ENCODE measurements around the gene TTBK1. TPM values are rescaled to one million over a fixed set of nuclear protein-coding genes. Genes with fewer than 3 reads are reported as not detected.
A peak's percentile ranks its signal among the peaks of the same experiment; 100 is the strongest.

The TTBK1 gene
- total RNA-seq, 1 experiment from 2014 or later, result not detected

- no TSS peak for BruUV-seq (replicated peaks)
- ChIA-PET POLR2A (ENCODE audit: low non-redundant PET) (no interaction called here), CTCF (interaction anchor here (0.6 to 1.9 kb wide), 3 partner anchors 35 to 324 kb away, joined by 3 to 6 read pairs (median 4); partner anchors contain the start of gene ZNF318)
- Histone ChIP-seq H3K36me3 (ENCODE audit: insufficient read depth, low read length, poor library complexity, severe bottlenecking) (peaks cover 12% of the 10 kb centered on the region), H3K4me3 (ENCODE audit: low read depth, low read length, poor library complexity, severe bottlenecking) (no peak overlapping the region), H3K27ac (ENCODE audit: low read depth, low read length, poor library complexity, severe bottlenecking) (no peak overlapping the region), H3K9me3 (ENCODE audit: low read depth, low read length, poor library complexity, severe bottlenecking) (no peaks in the 10 kb centered on the region), H3K4me1 (ENCODE audit: insufficient read depth, low read length, poor library complexity, severe bottlenecking) (no peaks in the 10 kb centered on the region), H3K27me3 (replicated peaks; ENCODE audit: insufficient read depth, low read depth, low read length, poor library complexity) (no peaks in the 10 kb centered on the region)
- no peak for TF ChIP-seq EZH2 (IDR thresholded peaks at IDR 0.05; ENCODE audit: borderline replicate concordance, low read depth, low read length, poor library complexity, severe bottlenecking)
- peak; percentile 69 for TF ChIP-seq CTCF (conservative IDR thresholded peaks at IDR 0.05; ENCODE audit: low read depth, low read length)
- intact Hi-C loops (cut with micrococcal nuclease; ENCODE audit: unreplicated experiment), result loop anchor here (1.0 to 5.0 kb wide), 2 partner anchors 72 to 433 kb away; no protein-coding TSS in a partner anchor
- peak; percentile 78 for DNase-seq (ENCODE audit: low spot score)
Measured at GRCh38 chr6:43334466-43335095, 91.3 kb downstream of the TTBK1 start.

- ChIA-PET CTCF (interaction anchor here (0.5 to 1.9 kb wide), 3 partner anchors 72 to 195 kb away, joined by 3 to 6 read pairs (median 5); no protein-coding TSS in a partner anchor), POLR2A (ENCODE audit: low non-redundant PET) (no interaction called here)
- no peaks in the 10 kb centered on the region for H3K9me3 ChIP-seq (ENCODE audit: low read depth, low read length, poor library complexity, severe bottlenecking)
- peaks cover 21% of the 10 kb centered on the region for H3K36me3 ChIP-seq (ENCODE audit: insufficient read depth, low read length, poor library complexity, severe bottlenecking)
- H3K27ac ChIP-seq (ENCODE audit: low read depth, low read length, poor library complexity, severe bottlenecking), result no peak overlapping the region
- TF ChIP-seq EZH2 (IDR thresholded peaks at IDR 0.05; ENCODE audit: borderline replicate concordance, low read depth, low read length, poor library complexity, severe bottlenecking) (no peak), CTCF (conservative IDR thresholded peaks at IDR 0.05; ENCODE audit: low read depth, low read length) (no peak)
- H3K4me1 ChIP-seq (ENCODE audit: insufficient read depth, low read length, poor library complexity, severe bottlenecking), result no peaks in the 10 kb centered on the region
- BruUV-seq (replicated peaks), result no TSS peak
- no peak for DNase-seq (ENCODE audit: low spot score)
- H3K4me3 ChIP-seq (ENCODE audit: low read depth, low read length, poor library complexity, severe bottlenecking), result no peak overlapping the region
- no peaks in the 10 kb centered on the region for H3K27me3 ChIP-seq (replicated peaks; ENCODE audit: insufficient read depth, low read depth, low read length, poor library complexity)
- intact Hi-C loops (cut with micrococcal nuclease; ENCODE audit: unreplicated experiment), result no loop called here
Measured at GRCh38 chr6:43335469-43335868, 92.2 kb downstream of the TTBK1 start.

GRCh38 chr6:43336382-43336781 is 93.1 kb downstream of the TTBK1 start:
- H3K27ac ChIP-seq (ENCODE audit: low read depth, low read length, poor library complexity, severe bottlenecking), result no peak overlapping the region
- H3K36me3 ChIP-seq (ENCODE audit: insufficient read depth, low read length, poor library complexity, severe bottlenecking), result peaks cover 29% of the 10 kb centered on the region
- DNase-seq (ENCODE audit: low spot score), result no peak
- intact Hi-C loops (cut with micrococcal nuclease; ENCODE audit: unreplicated experiment), result no loop called here
- no TSS peak for BruUV-seq (replicated peaks)
- POLR2A ChIA-PET (ENCODE audit: low non-redundant PET), result no interaction called here
- no peaks in the 10 kb centered on the region for H3K27me3 ChIP-seq (replicated peaks; ENCODE audit: insufficient read depth, low read depth, low read length, poor library complexity)
- TF ChIP-seq EZH2 (IDR thresholded peaks at IDR 0.05; ENCODE audit: borderline replicate concordance, low read depth, low read length, poor library complexity, severe bottlenecking), result no peak
- TF ChIP-seq CTCF (conservative IDR thresholded peaks at IDR 0.05; ENCODE audit: low read depth, low read length), result no peak
- no peaks in the 10 kb centered on the region for H3K4me1 ChIP-seq (ENCODE audit: insufficient read depth, low read length, poor library complexity, severe bottlenecking)
- CTCF ChIA-PET, result no interaction called here
- H3K9me3 ChIP-seq (ENCODE audit: low read depth, low read length, poor library complexity, severe bottlenecking), result no peaks in the 10 kb centered on the region
- no peak overlapping the region for H3K4me3 ChIP-seq (ENCODE audit: low read depth, low read length, poor library complexity, severe bottlenecking)

Other genes starting within 250 kb of the TTBK1 start
- 113 and 125 TPM in 2 replicates for gene MEA1, start 229.5 kb upstream of the TTBK1 start, total RNA-seq (2021)
- gene KLHDC3, start 229.2 kb upstream of the TTBK1 start, total RNA-seq (2021), result 90.1 and 108 TPM in 2 replicates
- gene RRP36, start 221.9 kb upstream of the TTBK1 start, total RNA-seq (2021), result 104 and 115 TPM in 2 replicates
- 29.4 and 30.7 TPM in 2 replicates for gene CUL7, start 189.6 kb upstream of the TTBK1 start, total RNA-seq (2021)
- gene MRPL2, start 184.0 kb upstream of the TTBK1 start, total RNA-seq (2021), result 95.8 and 127 TPM in 2 replicates
- gene KLC4, start 183.8 kb upstream of the TTBK1 start, total RNA-seq (2021), result 21.3 and 35.6 TPM in 2 replicates
- gene PTK7, start 167.2 kb upstream of the TTBK1 start, total RNA-seq (2021), result 84.5 and 95.8 TPM in 2 replicates
- 28.7 and 33.2 TPM in 2 replicates for gene SRF, start 72.2 kb upstream of the TTBK1 start, total RNA-seq (2021)
- gene CUL9, start 61.3 kb upstream of the TTBK1 start, total RNA-seq (2021), result 38.7 and 50.7 TPM in 2 replicates
- 55.1 and 69.4 TPM in 2 replicates for gene DNPH1, start 14.0 kb upstream of the TTBK1 start, total RNA-seq (2021)
- not detected in 2 replicates for gene SLC22A7, start 54.8 kb downstream of the TTBK1 start, total RNA-seq (2021)
- 2.4 TPM in 2 replicates for gene CRIP3, start 65.3 kb downstream of the TTBK1 start, total RNA-seq (2021)
- 22.6 and 23.8 TPM in 2 replicates for gene ZNF318, start 126.2 kb downstream of the TTBK1 start, total RNA-seq (2021)
- 37.5 and 46.4 TPM in 2 replicates for gene ABCC10, start 184.1 kb downstream of the TTBK1 start, total RNA-seq (2021)
- gene DLK2, start 212.1 kb downstream of the TTBK1 start, total RNA-seq (2021), result 0.37 and 0.67 TPM in 2 replicates
- gene TJAP1, start 234.1 kb downstream of the TTBK1 start, total RNA-seq (2021), result 39.1 and 46.0 TPM in 2 replicates

Data from A673 (cell line).